Endometrium (tissue), 2 donors: Measurements from ENCODE around the gene STAC.
"Not testable (repeated sequence)": the region's sequence is repeated elsewhere in the genome, so short reads cannot be mapped to it uniquely, and the experiment has no call there.

Source experiments
- FAIRE-seq: peaks from 2 replicates; lab custom pipeline; 2012; peaks lifted over from hg19 to GRCh38; lab: Jason Lieb, UNC
- donor health status: control.
- donor health status: control.

Gene STAC

DNA sequence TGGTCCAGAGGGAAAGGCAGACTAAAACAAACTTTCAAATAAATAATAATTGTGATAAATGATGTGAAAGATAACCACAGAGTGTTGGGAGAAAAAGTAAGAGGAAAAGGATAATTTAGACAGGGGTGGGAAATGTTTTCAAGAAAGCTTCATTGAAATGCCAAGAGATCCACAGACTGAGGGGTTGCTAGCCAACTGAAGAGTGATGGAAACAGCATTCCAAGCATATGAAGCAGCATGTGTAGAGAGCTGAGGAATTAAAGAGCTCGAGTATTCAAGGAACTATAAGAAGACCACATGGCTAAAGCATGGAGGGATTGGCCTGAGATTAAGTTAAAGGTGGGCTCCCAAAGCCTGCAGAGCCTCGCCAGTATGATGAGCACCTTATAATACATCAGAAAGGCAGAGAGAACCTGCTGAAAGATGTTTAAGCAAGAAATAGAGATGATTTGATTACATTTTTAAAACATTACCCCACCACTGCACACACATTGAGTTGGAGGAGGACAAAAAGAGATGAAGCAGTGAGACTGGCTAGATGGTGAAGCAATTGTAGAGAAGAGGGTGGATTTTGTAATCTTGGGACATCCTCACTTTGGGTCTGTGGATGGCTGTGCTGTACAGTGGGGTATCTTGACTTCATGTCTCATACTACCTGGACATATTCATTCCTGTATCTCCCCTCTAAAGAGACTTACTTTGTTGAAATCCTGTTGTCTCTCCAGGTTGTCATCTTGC lies 100.8 kb downstream of the STAC start:
- FAIRE-seq, result no peak

DNA sequence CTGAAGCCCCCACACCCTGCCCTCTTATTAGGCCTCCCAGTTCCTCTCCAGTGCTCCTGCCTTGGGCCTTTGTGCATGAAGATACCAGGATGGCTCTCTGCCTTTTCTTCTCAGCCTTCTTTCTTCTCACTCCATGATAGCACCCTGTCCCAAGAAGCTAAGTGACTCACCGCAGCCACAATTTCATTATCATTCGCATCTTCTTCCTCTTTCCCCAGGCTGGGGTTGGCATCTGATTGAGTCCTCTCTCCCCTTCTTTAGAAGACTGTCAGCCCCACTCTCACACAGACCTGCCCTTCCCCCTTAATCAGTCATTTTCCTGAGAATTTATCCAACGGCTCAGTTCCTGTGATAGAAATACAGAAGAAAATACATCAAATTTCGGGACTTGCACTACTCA lies 102.0 kb downstream of the STAC start:
- no peak for FAIRE-seq

DNA sequence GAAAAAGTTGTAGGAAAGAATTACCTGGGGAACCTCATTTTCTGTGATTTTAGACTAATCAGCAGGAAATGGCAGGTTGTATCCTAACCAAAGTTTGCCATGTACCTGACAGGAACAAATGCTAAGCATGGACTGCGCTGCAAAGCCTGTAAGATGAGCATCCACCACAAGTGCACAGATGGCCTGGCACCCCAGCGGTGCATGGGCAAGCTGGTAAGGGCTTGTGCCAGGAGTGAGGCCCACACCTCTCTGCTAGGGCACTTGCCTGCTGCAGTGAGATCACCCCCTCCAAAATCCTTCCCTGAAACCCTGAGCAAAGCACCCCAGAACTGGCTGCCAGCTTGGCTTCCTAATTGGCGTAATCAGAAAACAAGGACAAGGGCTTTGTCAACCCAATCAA lies 102.6 kb downstream of the STAC start:
- no peak for FAIRE-seq

DNA sequence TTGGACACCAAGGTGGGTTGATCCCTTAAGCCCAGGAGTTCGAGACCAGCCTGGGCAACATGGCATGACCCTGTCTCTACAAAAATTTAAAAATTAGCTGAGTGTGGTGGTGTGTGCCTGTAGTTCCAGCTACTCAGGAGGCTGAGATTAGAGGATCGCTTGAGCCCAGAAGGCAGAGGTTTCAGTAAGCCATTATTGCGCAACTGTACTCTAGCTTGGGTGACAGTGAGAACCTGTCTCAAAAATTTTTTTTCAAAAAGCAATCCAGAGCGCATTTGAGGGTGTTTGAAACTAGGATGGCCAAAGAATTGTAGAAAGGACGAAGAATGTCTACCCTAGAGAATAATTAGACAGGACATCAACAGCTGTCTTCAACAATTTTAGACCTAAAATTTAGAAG lies 103.4 kb downstream of the STAC start:
- no peak for FAIRE-seq

DNA sequence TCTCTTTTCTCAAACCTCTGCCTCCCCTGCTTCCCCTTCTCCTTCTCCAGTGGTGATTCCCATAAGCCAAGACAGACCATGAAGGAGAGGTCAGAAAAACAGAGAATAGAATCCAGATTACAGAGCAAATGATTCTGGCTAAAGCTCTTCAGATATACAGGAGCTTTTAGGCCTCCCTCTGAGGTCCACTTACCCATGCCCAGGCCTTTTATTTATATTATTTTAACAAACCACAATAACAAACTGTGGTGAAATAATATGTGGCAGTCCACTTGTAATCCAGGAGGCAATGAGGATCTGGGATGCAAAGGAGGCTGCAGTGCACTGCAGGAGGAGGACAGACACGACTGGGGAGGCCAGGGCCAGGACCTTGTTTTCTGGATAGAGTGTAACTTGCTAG lies 104.1 kb downstream of the STAC start:
- FAIRE-seq, result no peak

DNA sequence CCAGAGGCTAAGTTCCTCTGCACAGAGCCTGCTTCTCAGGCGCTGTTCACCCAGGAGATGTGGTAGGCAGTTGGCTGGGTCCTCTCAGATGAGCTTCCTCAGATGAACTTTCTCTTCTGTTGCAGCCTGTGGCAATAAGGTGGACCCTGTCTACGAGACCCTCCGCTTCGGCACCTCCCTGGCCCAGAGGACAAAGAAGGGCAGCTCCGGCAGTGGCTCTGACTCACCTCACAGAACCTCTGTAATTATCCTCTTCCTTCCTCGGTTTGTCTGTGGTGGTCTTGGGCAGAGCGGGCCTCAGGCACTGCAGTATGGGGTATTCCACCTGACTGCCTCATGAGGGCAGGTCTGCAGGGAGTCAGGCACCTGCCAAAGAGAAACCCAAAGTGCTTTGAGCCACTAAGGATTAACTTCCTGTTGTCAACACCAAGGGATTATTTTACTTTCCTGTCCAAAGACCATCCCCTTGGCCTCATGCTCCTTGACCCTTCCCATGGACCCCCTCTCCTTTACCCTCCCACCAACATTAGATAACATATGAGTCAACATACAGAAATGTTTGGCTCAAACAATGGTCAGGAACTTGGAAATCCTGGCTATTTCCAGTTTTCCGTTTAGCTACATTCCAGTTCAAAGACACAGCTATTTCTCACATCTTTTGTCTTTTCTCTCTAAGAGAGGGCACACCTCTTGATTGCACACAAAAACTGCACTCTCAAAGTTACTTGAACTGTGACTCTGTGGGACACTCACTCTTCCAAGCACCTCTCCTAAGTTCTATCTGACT lies 105.9 kb downstream of the STAC start:
- FAIRE-seq, result no peak

DNA sequence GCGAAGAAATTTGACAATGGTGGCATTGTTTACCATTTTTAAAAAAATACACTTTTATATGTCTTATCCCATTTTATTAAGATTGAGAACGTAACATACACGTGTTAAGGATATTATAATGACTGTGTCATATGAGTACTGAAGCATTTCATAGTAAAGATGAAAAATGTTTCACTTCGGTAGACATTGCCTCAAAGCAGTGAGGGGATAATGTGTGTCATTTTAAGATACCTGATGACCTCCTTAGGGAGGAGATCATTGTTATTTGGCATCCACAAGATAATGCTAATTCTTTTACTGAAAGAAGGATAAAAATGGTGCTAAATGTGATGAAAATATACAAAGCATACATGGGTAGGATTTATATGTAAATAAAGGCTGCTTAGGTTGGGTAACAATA lies 107.3 kb downstream of the STAC start:
- FAIRE-seq, result no peak

DNA sequence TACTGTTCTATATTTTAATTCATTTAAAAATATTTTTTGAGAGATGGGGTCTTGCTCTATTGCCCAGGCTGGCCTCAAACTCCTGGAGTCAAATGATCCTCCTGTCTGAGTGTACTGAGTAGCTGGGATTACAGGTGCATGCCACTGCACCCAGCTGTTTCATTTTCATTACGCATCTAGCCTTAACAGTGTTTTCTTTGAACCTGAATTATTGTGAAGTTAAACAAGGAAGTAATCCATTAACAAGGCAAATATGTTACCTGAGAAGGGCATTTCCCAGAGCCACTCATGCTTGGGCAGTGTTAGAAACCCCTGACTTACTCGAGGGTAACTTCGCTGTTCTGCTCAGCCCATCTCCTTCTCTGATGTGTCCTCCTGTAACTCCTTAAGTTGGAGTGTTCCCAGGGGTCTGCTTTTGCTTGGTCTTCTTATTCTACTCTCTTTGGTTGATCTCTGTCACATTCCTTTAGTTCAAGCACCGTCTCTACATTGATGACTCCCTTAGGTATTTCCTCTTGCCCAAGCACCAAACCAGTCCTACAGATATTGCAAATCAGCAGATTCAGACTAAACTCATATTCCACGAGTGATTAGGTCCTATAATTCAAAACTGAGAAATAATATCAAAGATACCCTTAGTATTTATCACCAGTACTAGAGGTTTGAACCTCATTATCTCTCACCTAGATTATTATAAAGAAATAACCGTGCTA lies 107.9 kb downstream of the STAC start:
- FAIRE-seq, result no peak

DNA sequence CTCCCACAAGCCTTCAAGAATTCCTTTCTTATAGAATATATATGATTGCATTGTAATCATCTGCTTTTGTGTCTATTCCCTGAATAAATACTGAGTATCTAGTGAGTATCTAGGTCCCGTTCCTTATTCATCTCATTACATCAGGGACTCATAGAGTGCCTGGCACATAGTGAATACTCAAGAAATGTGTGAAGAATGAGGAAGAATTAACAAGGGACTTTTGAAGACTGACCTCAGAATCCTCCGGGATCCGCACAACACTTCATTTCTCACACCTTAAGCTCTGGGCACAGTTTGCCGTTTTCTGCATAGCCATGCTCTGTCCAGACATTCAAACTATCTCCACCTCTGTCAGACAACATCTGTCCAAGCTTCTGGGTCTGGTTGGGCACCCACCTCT lies 108.8 kb downstream of the STAC start:
- FAIRE-seq, result no peak

DNA sequence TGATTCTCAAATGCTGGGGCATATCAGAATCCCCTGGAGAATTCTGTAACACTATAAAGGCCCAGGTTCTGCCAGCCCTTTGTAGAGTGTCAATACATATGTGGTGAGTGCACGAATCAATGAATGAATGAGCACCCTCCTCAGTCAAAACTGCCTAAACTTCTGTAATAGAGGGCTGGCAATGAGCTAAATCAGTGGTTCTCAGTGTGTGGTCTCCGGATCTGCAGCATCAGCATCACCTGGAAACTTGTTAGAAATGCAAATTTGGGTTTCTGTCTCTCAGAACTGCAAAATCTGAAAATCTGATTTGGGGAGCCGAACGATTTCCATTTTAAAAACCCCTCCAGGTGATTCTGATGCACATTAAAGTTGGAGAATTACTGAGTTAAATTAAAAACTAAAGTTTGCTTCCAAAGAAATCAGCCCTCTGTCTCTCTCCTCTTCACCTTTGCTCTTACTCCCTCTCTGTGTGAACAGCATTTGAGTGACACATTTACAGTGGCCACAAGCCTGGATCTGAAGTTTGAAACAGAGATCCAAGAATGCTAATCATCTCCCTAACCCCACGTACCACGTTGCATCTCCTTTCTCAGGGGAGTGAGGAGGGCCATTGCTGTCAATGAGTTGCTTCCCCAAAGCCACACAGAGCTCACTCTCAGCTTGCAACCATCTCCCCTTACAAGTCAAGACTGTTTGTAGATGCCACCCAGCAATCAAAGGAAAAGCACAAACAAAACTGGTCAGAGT lies 109.5 kb downstream of the STAC start:
- FAIRE-seq, result no peak

DNA sequence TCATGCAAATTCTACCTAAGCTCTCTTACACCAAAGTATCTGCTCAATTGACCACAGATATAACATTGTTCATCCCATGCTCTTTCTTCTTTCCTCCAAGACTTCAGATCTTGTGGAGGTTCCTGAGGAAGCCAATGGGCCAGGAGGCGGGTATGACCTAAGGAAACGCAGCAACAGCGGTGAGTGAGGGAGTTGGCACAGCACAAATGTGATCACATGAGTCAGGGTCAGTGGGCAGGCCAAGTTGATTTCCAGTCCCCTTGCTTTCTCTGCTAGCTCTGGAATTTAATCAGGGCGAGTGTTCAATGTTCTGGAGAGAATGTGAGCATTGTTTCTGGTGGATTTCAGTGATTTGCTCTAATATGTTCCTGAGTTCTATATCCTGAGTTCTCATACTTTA lies 112.7 kb downstream of the STAC start:
- no peak for FAIRE-seq

DNA sequence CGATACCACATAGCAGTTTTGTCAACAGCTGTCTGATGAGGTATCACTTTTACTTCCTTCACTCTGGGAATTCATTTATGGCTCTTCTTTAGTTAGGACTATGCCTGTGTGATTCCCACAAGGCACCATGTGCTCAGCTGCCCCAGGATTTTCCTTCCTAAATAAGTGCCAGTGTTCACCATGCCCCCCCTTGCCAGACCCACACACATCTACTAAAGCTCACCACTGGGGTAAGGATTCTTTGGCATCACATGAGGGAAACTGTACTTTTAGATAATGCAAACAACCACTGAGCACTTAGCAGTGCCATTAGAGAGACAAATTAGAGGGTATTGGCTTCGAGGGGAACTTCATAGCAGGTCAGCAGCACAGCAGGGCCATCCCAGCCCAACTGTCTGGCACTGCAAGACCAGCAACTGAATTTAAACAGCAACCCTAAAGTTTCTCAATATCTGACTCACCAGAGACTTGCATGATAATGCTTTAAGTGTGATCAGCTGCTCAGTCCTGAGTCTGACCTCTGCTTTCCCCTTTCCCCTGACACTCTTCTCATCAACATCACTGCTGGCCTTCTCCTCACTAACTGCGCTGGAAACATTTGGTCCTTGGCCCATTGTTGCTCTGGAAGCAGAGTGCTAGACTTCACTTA lies 114.3 kb downstream of the STAC start:
- no peak for FAIRE-seq

DNA sequence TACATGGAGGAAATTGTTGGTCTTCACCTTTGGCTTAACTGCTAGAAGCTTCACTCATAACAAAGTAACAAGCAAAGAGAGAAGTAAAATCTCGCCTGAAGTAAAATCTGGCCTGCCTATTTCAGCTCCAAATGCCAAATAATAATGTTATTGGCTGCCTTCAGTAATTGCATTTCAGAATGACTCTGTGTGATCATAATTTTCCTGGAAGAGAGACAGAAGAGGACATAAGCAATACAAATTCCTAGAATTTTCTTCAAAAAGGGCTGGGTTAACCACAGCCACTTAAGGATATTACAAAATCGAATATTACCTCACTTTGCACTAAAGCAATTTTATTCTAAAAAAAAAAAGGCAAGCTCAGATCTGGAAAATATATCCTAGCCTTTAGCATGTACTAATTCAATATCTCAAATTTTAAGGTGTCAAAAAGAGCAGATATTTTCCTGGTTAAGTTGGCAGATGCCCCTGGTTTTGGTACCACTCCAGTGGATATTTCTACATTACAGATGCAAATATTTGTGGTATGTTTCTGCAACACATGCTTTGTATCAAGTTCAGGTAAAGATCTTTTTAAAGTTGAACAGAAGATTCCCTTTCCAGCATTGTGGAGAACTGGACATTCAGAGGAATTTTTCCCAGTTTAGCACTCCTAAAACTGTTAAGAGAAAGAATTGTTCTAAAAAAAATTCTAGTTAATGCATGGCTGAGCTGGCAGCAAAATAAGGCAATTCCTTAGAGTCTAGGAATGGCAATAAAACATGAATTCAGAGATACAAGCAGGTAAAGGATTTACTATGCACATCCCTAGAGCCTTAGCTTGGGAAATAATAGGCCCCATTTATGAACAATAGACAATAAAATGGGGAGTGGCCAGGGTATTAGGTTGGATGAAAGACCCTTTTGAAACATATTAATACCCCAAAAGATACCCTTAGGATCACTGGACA lies 116.7 kb downstream of the STAC start:
- FAIRE-seq, result no peak

DNA sequence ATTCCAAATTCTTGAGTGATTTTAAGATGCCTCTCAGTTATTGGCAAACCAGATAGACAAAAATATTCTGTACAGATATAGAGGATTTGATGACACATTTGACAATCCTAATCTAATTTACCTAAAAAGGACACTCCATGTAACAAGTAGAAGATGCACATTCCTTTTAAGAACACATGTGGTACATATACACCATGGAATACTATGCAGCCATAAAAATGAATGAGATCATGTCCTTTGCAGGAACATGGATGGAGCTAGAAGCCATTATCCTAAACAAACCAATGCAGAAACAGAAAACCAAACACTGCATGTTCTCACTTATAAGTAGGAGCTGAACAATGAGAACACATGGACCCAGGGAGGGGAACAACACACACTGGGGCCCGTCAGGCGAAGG lies 119.7 kb downstream of the STAC start:
- not testable (repeated sequence) for FAIRE-seq

DNA sequence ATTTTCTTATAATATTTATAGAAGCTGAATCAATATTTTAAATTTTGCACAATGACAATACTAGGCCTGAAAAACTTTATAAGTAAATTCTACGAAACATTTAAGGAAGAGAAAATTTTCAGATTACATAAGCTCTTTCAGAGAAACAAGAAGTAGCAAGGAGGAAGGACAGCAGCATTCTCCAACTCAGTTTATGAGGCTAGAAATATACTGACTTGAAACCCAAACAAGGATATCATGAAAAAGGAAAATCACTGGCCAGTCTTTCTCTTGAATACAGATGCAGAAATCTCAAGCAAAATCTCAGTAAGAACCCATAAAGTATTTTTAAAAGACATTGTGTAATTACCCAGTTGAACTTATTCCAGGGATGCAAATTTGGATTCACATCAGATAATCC lies 121.3 kb downstream of the STAC start:
- peak; percentile 83 for FAIRE-seq

DNA sequence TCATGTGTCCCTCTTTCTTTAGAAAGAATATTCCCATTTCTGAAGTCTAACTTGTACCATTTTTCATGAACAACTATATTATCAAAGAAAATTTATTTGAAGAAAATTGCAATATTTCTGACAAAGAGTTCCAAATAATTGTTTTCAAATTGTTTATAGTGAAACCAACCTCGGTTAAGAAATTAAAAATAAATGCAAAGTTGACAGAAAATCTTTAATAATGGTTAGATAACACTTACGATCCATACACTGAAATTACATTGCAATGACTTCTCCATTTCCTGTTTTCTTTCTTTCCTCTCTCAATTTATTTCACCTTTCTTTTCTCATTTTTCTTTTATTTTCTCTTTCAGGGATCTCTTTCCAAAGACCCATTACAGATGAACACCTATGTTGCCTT lies 125.1 kb downstream of the STAC start:
- no peak for FAIRE-seq

DNA sequence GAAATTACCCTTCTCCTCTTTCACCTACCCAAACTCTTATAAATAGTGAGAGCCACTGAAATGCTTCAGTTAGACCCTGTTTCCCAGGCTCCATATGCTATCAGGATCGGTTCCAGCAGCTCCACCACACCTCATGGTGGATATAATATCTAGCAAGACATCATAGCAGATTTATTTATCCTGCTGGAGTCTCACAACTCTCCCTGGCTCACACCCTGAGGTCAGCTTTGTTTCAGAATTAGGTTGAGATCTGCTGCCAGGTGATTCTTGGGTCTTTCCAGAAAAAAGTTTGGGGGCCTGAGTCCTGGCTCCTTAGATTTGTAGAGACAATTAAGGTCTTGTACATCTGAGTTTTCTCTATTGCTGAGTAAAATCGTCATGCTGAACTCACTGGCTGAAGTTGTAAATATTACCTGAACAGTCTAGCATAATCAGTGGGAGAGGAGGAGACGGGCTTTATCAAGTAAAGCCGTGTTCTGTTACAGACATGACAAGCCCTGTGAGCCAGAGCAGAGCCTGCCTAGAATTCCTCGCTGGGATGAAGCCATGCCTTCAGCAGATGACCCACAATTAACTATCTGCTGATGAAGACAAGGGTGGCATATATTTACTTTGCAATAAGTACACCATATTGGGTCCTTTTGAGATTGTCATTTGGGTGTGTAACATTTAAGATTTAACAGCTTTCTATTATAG lies 131.6 kb downstream of the STAC start:
- FAIRE-seq, result no peak

DNA sequence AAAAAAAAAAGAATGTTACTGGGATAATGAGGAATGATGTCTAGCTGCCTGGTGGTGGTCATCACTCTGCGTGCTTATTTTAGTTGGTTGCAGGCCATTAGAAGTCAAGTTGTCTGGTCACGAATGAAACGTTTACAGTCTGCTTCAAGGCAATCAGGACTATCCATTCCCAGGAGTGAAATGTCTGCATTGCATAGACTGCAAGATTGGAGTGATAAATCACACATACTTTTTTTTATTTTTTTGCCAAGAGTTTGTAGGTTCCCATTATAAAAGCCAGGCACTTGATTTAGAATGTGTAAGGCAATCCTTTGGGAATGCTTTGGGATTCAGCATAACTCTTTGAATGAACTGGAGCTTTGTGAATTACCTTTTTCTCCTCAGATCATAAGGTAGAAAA lies 132.3 kb downstream of the STAC start:
- FAIRE-seq, result no peak

DNA sequence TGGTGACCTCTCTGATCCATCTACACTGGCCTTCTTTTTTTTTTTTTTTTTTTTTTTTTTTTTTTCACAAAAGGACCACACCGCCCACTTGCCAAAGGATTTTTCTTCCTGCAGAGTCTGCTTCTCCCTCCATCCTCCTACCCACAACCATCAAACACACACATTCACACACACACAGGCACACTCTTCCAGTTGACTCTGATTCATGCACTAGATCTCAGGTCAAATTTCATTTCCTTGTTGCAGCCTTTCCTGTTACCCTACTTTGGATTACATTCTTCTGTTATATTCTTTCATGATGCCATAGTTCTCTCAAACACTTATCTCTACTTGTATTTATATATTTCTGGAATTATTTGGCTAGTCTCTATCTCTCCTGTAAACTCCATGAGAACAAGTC lies 133.9 kb downstream of the STAC start:
- FAIRE-seq, result no peak

DNA sequence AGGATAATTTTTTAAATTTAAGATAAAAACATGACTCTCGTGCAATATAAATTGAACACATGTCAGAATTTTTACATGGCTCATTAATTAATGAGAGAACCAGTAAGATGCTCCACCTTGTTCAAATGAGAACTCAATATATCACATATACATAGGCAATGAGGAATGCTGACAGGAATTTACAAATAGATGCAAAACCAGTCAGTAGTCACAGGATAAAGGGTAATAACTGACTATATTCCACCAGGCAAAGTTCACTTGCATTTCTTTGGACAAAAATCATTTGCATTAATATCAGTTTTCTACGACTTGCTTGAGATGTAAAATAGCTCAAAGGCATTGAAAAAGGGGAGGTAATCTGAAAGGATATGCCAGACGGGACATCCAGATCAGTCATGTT lies 139.4 kb downstream of the STAC start:
- FAIRE-seq, result no peak
